AG04450 (cell line): ENCODE measurements around the gene DTHD1. TPM values are rescaled to one million over a fixed set of nuclear protein-coding genes. Genes with fewer than 3 reads are reported as not detected.

ENCODE experiments used
- CTCF ChIA-PET: fragments of 300-600, 350-600 bp; formaldehyde crosslinking; extraction: SDS; loops from one replicate; lab custom pipeline; 2022; ENCODE audit warnings: antibody characterized with exemption, inconsistent platforms; lab: Charles Lee
- POLR2A ChIA-PET: fragments of 350-600 bp; formaldehyde crosslinking; extraction: SDS; loops from one replicate; lab custom pipeline; 2021; ENCODE audit warnings: antibody characterized with exemption, inconsistent platforms; lab: Yijun Ruan, JAX
- DNase-seq: peaks from one replicate; pipeline ENCODE4 v3.0.0-alpha.2; 2011; ENCODE audit warnings: low read depth, low spot score
- H3K27ac ChIP-seq: one replicate; pipeline ENCODE4 v1.5.1; 2012; ENCODE audit warnings: low read depth, low read length, control low read depth
- H3K27me3 ChIP-seq: one replicate; pipeline ENCODE4 v1.6.0; 2012; ENCODE audit warnings: low read length; ENCODE audit not compliant: control insufficient read depth, insufficient read depth
- H3K4me3 ChIP-seq: 2 replicates; pipeline ENCODE4 v1.5.1; 2011; ENCODE audit warnings: mild to moderate bottlenecking, low read depth, low read length, control low read depth
- H3K9me3 ChIP-seq: 2 replicates; pipeline ENCODE4 v1.5.1; 2012; ENCODE audit warnings: low read length; ENCODE audit not compliant: control insufficient read depth, insufficient read depth
- CTCF ChIP-seq: IDR thresholded peaks from 2 replicates; pipeline ENCODE4 v1.5.1; 2011; ENCODE audit warnings: low read depth, low read length, control low read depth, inconsistent platforms
- polyA plus RNA-seq: library from polyadenylated mRNA; depleted of rRNA; stranded (reverse); fragments of >200 nt; gene quantifications from 2 replicates; pipeline ENCODE4 v1.2.3, GENCODE V29; 2011

DTHD1 gene
- polyA plus RNA-seq, 1 experiment, result not detected

GRCh38 chr4:36256398-36256891 lies 25.0 kb upstream of the DTHD1 start:
- Histone ChIP-seq H3K9me3 (peaks cover 6% of the 10 kb centered on the region), H3K27ac (no peak overlapping the region), H3K4me3 (no peak overlapping the region), H3K27me3 (no peaks in the 10 kb centered on the region)
- ChIA-PET POLR2A (no interaction called here), CTCF (no interaction called here)
- DNase-seq, result no peak
- no peak for TF ChIP-seq CTCF

GRCh38 chr4:36260731-36261130 lies 20.7 kb upstream of the DTHD1 start:
- Histone ChIP-seq H3K9me3 (peaks cover 6% of the 10 kb centered on the region), H3K27ac (no peak overlapping the region), H3K4me3 (no peak overlapping the region), H3K27me3 (no peaks in the 10 kb centered on the region)
- DNase-seq, result no peak
- no peak for TF ChIP-seq CTCF
- CTCF ChIA-PET, result no interaction called here
- POLR2A ChIA-PET, result no interaction called here

- no peak for DNase-seq
- TF ChIP-seq CTCF, result no peak
- CTCF ChIA-PET, result no interaction called here
- Histone ChIP-seq H3K27me3 (no peaks in the 10 kb centered on the region), H3K9me3 (peaks cover 6% of the 10 kb centered on the region), H3K4me3 (no peak overlapping the region), H3K27ac (no peak overlapping the region)
- POLR2A ChIA-PET, result no interaction called here
Observed at GRCh38 chr4:36264207-36264826, 17.1 kb upstream of the DTHD1 start.

- H3K27ac ChIP-seq, result no peak overlapping the region
- no peak overlapping the region for H3K4me3 ChIP-seq
- DNase-seq, result no peak
- CTCF ChIA-PET, result no interaction called here
- peaks cover 4% of the 10 kb centered on the region; the same call in 1 of the 2 replicates for H3K9me3 ChIP-seq
- POLR2A ChIA-PET, result no interaction called here
- no peak for TF ChIP-seq CTCF
- no peaks in the 10 kb centered on the region for H3K27me3 ChIP-seq
Observed at GRCh38 chr4:36267486-36268268, 13.7 kb upstream of the DTHD1 start.

- POLR2A ChIA-PET, result no interaction called here
Observed at GRCh38 chr4:36269101-36269500, 12.3 kb upstream of the DTHD1 start.

More at GRCh38 chr4:36269101-36269500, 12.3 kb upstream of the DTHD1 start:
- no peak overlapping the region for H3K4me3 ChIP-seq
- H3K9me3 ChIP-seq, result peaks cover 4% of the 10 kb centered on the region; the same call in 1 of the 2 replicates
- no peak overlapping the region for H3K27ac ChIP-seq
- DNase-seq, result no peak
- CTCF ChIA-PET, result no interaction called here
- no peak for TF ChIP-seq CTCF
- no peaks in the 10 kb centered on the region for H3K27me3 ChIP-seq
